Smooth muscle cell (in vitro differentiated cells): ENCODE results near the gene B3GALT2. TPM values are rescaled to one million over a fixed set of nuclear protein-coding genes. Genes with fewer than 3 reads are reported as not detected.

Experiments
- DNase-seq: peaks from one replicate; lab custom pipeline; 2025; ENCODE audit not compliant: unreplicated experiment; lab: John Stamatoyannopoulos, UW
- H2AFZ ChIP-seq: fragments of 200-600 bp; sonication (generic); 2 replicates; pipeline ENCODE4 v1.6.0; 2016; ENCODE audit warnings: antibody characterized with exemption, low read depth, mild to moderate bottlenecking
- H3F3A ChIP-seq: fragments of 200-600 bp; sonication (generic); 2 replicates; pipeline ENCODE4 v1.6.0; 2017; ENCODE audit warnings: antibody characterized with exemption, low read depth
- H3K27ac ChIP-seq: fragments of 200-600 bp; sonication (generic); 2 replicates; pipeline ENCODE4 v1.5.1; 2016; ENCODE audit warnings: low read depth, mild to moderate bottlenecking
- H3K27me3 ChIP-seq: fragments of 200-600 bp; sonication (generic); 2 replicates; pipeline ENCODE4 v1.6.1; 2016; ENCODE audit warnings: low read depth, mild to moderate bottlenecking
- H3K36me3 ChIP-seq: fragments of 200-600 bp; sonication (generic); 2 replicates; pipeline ENCODE4 v1.5.1; 2016; ENCODE audit warnings: low read depth
- H3K4me1 ChIP-seq: fragments of 200-600 bp; sonication (generic); 2 replicates; pipeline ENCODE4 v1.5.1; 2016; ENCODE audit warnings: low read depth
- H3K4me2 ChIP-seq: fragments of 200-600 bp; sonication (generic); 2 replicates; pipeline ENCODE4 v1.6.0; 2016; ENCODE audit warnings: mild to moderate bottlenecking
- H3K4me3 ChIP-seq: fragments of 200-600 bp; sonication (generic); 2 replicates; pipeline ENCODE4 v1.5.1; 2016; ENCODE audit warnings: mild to moderate bottlenecking
- H3K79me2 ChIP-seq: fragments of 200-600 bp; sonication (generic); 2 replicates; pipeline ENCODE4 v1.6.0; 2016; ENCODE audit warnings: low read depth, mild to moderate bottlenecking
- H3K9ac ChIP-seq: fragments of 200-600 bp; sonication (generic); 2 replicates; pipeline ENCODE4 v1.6.0; 2016; ENCODE audit warnings: low read depth
- H3K9me3 ChIP-seq: fragments of 200-600 bp; sonication (generic); replicated peaks from 2 replicates; pipeline ENCODE4 v1.5.1; 2016; ENCODE audit warnings: low read depth
- H4K20me1 ChIP-seq: fragments of 200-600 bp; sonication (generic); 2 replicates; pipeline ENCODE4 v1.6.0; 2016; ENCODE audit warnings: low read depth
- CTCF ChIP-seq: fragments of 200-600 bp; sonication (generic); IDR thresholded peaks from 2 replicates; pipeline ENCODE4 v1.5.1; 2017; ENCODE audit warnings: borderline replicate concordance, mild to moderate bottlenecking, antibody characterized with exemption; ENCODE audit not compliant: insufficient read depth, poor library complexity, severe bottlenecking
- WGBS: methylation state at CpG from one replicate; pipeline ENCODE4 v1.1.7; 2016; ENCODE audit warnings: low lambda C conversion rate; 5-methylcytosine and 5-hydroxymethylcytosine counted together
- polyA plus RNA-seq: library from polyadenylated mRNA; unstranded; fragments of >200 nt; fragmentation: Nextera tagmentation; extraction: Ambion mirVana; gene quantifications from 2 replicates; pipeline ENCODE4 v1.2.1, GENCODE V29; 2016
- total RNA-seq: library from RNA; depleted of rRNA; stranded (reverse); fragments of >200 nt; gene quantifications from 2 replicates; pipeline ENCODE4 v1.2.3, GENCODE V29; 2014

Gene B3GALT2
- total and polyA plus RNA-seq, 2 experiments from 2014 or later: not detected

GRCh38 chr1:193143285-193143684 lies 43.1 kb downstream of the B3GALT2 start:
- Histone ChIP-seq H3K9me3 (no peaks in the 10 kb centered on the region), H3K4me3 (no peak overlapping the region), H3F3A (no peaks in the 10 kb centered on the region), H3K4me1 (no peaks in the 10 kb centered on the region), H2AFZ (no peak overlapping the region), H3K79me2 (peaks cover 17% of the 10 kb centered on the region), H3K9ac (no peak overlapping the region), H3K27me3 (no peaks in the 10 kb centered on the region), H3K27ac (no peak overlapping the region), H3K36me3 (peaks cover 7% of the 10 kb centered on the region), H4K20me1 (peaks cover 48% of the 10 kb centered on the region), H3K4me2 (no peak overlapping the region)
- peak; percentile 34 for TF ChIP-seq CTCF
- WGBS: 92% methylated on average over 1 of the region's 1 CpG
- no peak for DNase-seq

GRCh38 chr1:193142409-193142808 lies 44.0 kb downstream of the B3GALT2 start:
- no peaks in the 10 kb centered on the region for H3K9me3 ChIP-seq
- no peaks in the 10 kb centered on the region for H3F3A ChIP-seq
- H3K4me2 ChIP-seq: no peak overlapping the region
- H3K79me2 ChIP-seq: peaks cover 17% of the 10 kb centered on the region
- no peak for DNase-seq
- TF ChIP-seq CTCF: no peak
- no peaks in the 10 kb centered on the region for H3K4me1 ChIP-seq
- no peak overlapping the region for H3K4me3 ChIP-seq
- no peak overlapping the region for H3K9ac ChIP-seq
- H3K27ac ChIP-seq: no peak overlapping the region
- no peak overlapping the region for H2AFZ ChIP-seq
- H4K20me1 ChIP-seq: peaks cover 48% of the 10 kb centered on the region
- peaks cover 13% of the 10 kb centered on the region for H3K36me3 ChIP-seq
- 89% methylated on average over 2 of the region's 2 CpGs for WGBS
- H3K27me3 ChIP-seq: no peaks in the 10 kb centered on the region

GRCh38 chr1:193141804-193142203 lies 44.6 kb downstream of the B3GALT2 start:
- H3K36me3 ChIP-seq: peaks cover 13% of the 10 kb centered on the region

More at GRCh38 chr1:193141804-193142203, 44.6 kb downstream of the B3GALT2 start:
- Histone ChIP-seq H4K20me1 (peaks cover 51% of the 10 kb centered on the region), H3K4me3 (no peak overlapping the region), H3K79me2 (peaks cover 17% of the 10 kb centered on the region), H3K9ac (no peak overlapping the region), H3K4me1 (no peaks in the 10 kb centered on the region), H3K4me2 (no peak overlapping the region), H3F3A (no peaks in the 10 kb centered on the region), H2AFZ (no peak overlapping the region), H3K9me3 (no peaks in the 10 kb centered on the region), H3K27me3 (no peaks in the 10 kb centered on the region), H3K27ac (no peak overlapping the region)
- DNase-seq: no peak
- 93% methylated on average over 3 of the region's 3 CpGs for WGBS
- no peak for TF ChIP-seq CTCF
